Osteoblast (primary cell): ENCODE measurements around the gene FANCI. TPM values are rescaled to one million over a fixed set of nuclear protein-coding genes. Genes with fewer than 3 reads are reported as not detected.

ENCODE experiments used
- DNase-seq: peaks from one replicate; pipeline ENCODE4 v3.0.0; 2011; ENCODE audit warnings: low spot score, mixed read lengths; ENCODE audit not compliant: insufficient read length; ENCODE audit errors: missing footprints
- H2AFZ ChIP-seq: 2 replicates; pipeline ENCODE4 v1.6.0; 2011; ENCODE audit warnings: mild to moderate bottlenecking, low read length
- H3K27ac ChIP-seq: 2 replicates; pipeline ENCODE4 v1.5.1; 2011; ENCODE audit warnings: mild to moderate bottlenecking, low read depth, low read length, moderate library complexity
- H3K27me3 ChIP-seq: 2 replicates; pipeline ENCODE4 v1.6.0; 2012; ENCODE audit warnings: mild to moderate bottlenecking, control low read depth, inconsistent platforms, low read length, moderate library complexity; ENCODE audit not compliant: insufficient read depth
- H3K36me3 ChIP-seq: 2 replicates; pipeline ENCODE4 v1.5.1; 2011; ENCODE audit warnings: mild to moderate bottlenecking, low read length, control low read depth, moderate library complexity; ENCODE audit not compliant: insufficient read depth
- H3K4me1 ChIP-seq: 2 replicates; pipeline ENCODE4 v1.5.1; 2011; ENCODE audit warnings: mild to moderate bottlenecking, low read length, control low read depth, moderate library complexity; ENCODE audit not compliant: insufficient read depth
- H3K4me2 ChIP-seq: 2 replicates; pipeline ENCODE4 v1.6.0; 2011; ENCODE audit warnings: mild to moderate bottlenecking, low read length; ENCODE audit not compliant: insufficient read depth
- H3K4me3 ChIP-seq: fragments of 200-600 bp; sonication (generic); 3 replicates; pipeline ENCODE4 v1.5.1; 2012; ENCODE audit warnings: mild to moderate bottlenecking, low read length, inconsistent platforms; ENCODE audit not compliant: insufficient read depth
- H3K79me2 ChIP-seq: 2 replicates; pipeline ENCODE4 v1.6.0; 2012; ENCODE audit warnings: mild to moderate bottlenecking, low read length, control low read depth, inconsistent platforms; ENCODE audit not compliant: insufficient read depth
- H3K9me3 ChIP-seq: 2 replicates; pipeline ENCODE4 v1.5.1; 2011; ENCODE audit warnings: low read depth, low read length, control low read depth
- H4K20me1 ChIP-seq: 2 replicates; pipeline ENCODE4 v1.6.0; 2012; ENCODE audit warnings: mild to moderate bottlenecking, low read length, control low read depth; ENCODE audit not compliant: insufficient read depth
- CTCF ChIP-seq: IDR thresholded peaks from 2 replicates; pipeline ENCODE4 v1.5.1; 2011; ENCODE audit warnings: mild to moderate bottlenecking, low read depth, low read length, moderate library complexity; ENCODE audit errors: extremely low read depth
- total RNA-seq: library from RNA; depleted of rRNA; stranded (reverse); fragments of >200 nt; gene quantifications from 2 replicates; pipeline ENCODE4 v1.2.3, GENCODE V29; 2012

Gene FANCI
- total RNA-seq, 1 donor: 59.4 TPM

GRCh38 chr15:89293012-89293411 lies 49.2 kb downstream of the FANCI start:
- DNase-seq: no peak
- H2AFZ ChIP-seq: no peak overlapping the region
- H3K27ac ChIP-seq: no peak overlapping the region
- H3K79me2 ChIP-seq: no peaks in the 10 kb centered on the region
- no peaks in the 10 kb centered on the region for H3K27me3 ChIP-seq
- H4K20me1 ChIP-seq: no peaks in the 10 kb centered on the region
- no peak overlapping the region for H3K4me3 ChIP-seq
- H3K9me3 ChIP-seq: no peaks in the 10 kb centered on the region
- peaks cover under 1% of the 10 kb centered on the region for H3K36me3 ChIP-seq
- TF ChIP-seq CTCF: no peak
- H3K4me2 ChIP-seq: no peak overlapping the region
- H3K4me1 ChIP-seq: no peaks in the 10 kb centered on the region

GRCh38 chr15:89299896-89300295 lies 56.1 kb downstream of the FANCI start:
- H3K9me3 ChIP-seq: peaks cover 2% of the 10 kb centered on the region
- DNase-seq: peak; percentile 75
- peaks cover 16% of the 10 kb centered on the region for H3K36me3 ChIP-seq
- no peak overlapping the region for H3K27ac ChIP-seq
- no peak overlapping the region for H3K4me3 ChIP-seq
- no peak overlapping the region for H3K4me2 ChIP-seq
- no peaks in the 10 kb centered on the region for H4K20me1 ChIP-seq
- H3K27me3 ChIP-seq: no peaks in the 10 kb centered on the region
- peak; percentile 51 for TF ChIP-seq CTCF
- no peaks in the 10 kb centered on the region for H3K4me1 ChIP-seq
- no peaks in the 10 kb centered on the region for H3K79me2 ChIP-seq
- peak overlapping the region; percentile 19 for H2AFZ ChIP-seq

GRCh38 chr15:89301304-89302089 lies 57.7 kb downstream of the FANCI start:
- H2AFZ ChIP-seq: no peak overlapping the region
- H3K27me3 ChIP-seq: no peaks in the 10 kb centered on the region
- H3K79me2 ChIP-seq: no peaks in the 10 kb centered on the region
- no peak overlapping the region for H3K4me3 ChIP-seq
- H3K9me3 ChIP-seq: peaks cover 2% of the 10 kb centered on the region
- no peak overlapping the region for H3K4me2 ChIP-seq
- H3K4me1 ChIP-seq: peaks cover under 1% of the 10 kb centered on the region
- H3K36me3 ChIP-seq: peaks cover 23% of the 10 kb centered on the region
- no peak overlapping the region for H3K27ac ChIP-seq
- H4K20me1 ChIP-seq: no peaks in the 10 kb centered on the region
- no peak for DNase-seq
- no peak for TF ChIP-seq CTCF

GRCh38 chr15:89303986-89304385 lies 60.2 kb downstream of the FANCI start:
- Histone ChIP-seq H3K27ac (no peak overlapping the region), H3K9me3 (peaks cover 2% of the 10 kb centered on the region), H3K4me1 (peaks cover 18% of the 10 kb centered on the region), H3K36me3 (peaks cover 23% of the 10 kb centered on the region), H3K4me3 (no peak overlapping the region), H2AFZ (no peak overlapping the region), H3K4me2 (no peak overlapping the region), H3K79me2 (no peaks in the 10 kb centered on the region), H3K27me3 (no peaks in the 10 kb centered on the region), H4K20me1 (no peaks in the 10 kb centered on the region)
- TF ChIP-seq CTCF: no peak
- peak; percentile 36 for DNase-seq
